Testis (tissue), 3 donors: ENCODE measurements around the gene ZW10. TPM values are rescaled to one million over a fixed set of nuclear protein-coding genes. Genes with fewer than 3 reads are reported as not detected.

Source experiments
- DNase-seq: peaks from one replicate; pipeline ENCODE4 v3.0.0-alpha.2; 2019
- H3K27ac ChIP-seq, 2 donors: fragments of 200-600 bp; sonication (generic); one replicate each; pipeline ENCODE4 v1.5.1; 2019
- H3K27me3 ChIP-seq: fragments of 200-600 bp; sonication (generic); one replicate; pipeline ENCODE4 v1.5.1; 2019
- H3K36me3 ChIP-seq: fragments of 200-600 bp; sonication (generic); one replicate; pipeline ENCODE4 v1.5.1; 2017; ENCODE audit warnings: low read depth; ENCODE audit errors: missing control alignments
- H3K4me1 ChIP-seq: fragments of 200-600 bp; sonication (generic); one replicate; pipeline ENCODE4 v1.5.1; 2019
- H3K4me3 ChIP-seq, 2 donors: fragments of 200-600 bp; sonication (generic); one replicate each; pipeline ENCODE4 v1.5.1; 2017 to 2019
- H3K9me3 ChIP-seq: fragments of 200-600 bp; sonication (generic); one replicate; pipeline ENCODE4 v1.5.1; 2017
- POLR2A ChIP-seq: fragments of 450-650 bp; IDR thresholded peaks from one replicate; pipeline ENCODE4 v1.6.1; 2017; ENCODE audit warnings: antibody characterized with exemption, mild to moderate bottlenecking, moderate library complexity
- WGBS, 2 donors: methylation state at CpG; one replicate each; pipeline ENCODE4 v1.1.5; 2018; 5-methylcytosine and 5-hydroxymethylcytosine counted together
- intact Hi-C: fragments of 100-400 bp; cut with DNase I; formaldehyde crosslinking; loops from one replicate; pipeline ENCODE4 v1.15.1; 2023; ENCODE audit warnings: low total_unique reads
- polyA plus RNA-seq: library from polyadenylated mRNA; stranded (reverse); fragments of 350-450 nt; fragmentation: Illumina TruSeq; extraction: RNeasy Lipid Tissue Mini Kit (QIAGEN cat#74804); gene quantifications from one replicate; pipeline ENCODE4 v1.2.3, GENCODE V29; 2014; ENCODE audit warnings: low read depth, low replicate concordance; ENCODE audit not compliant: insufficient read depth
- total RNA-seq, 2 donors: library from RNA; depleted of rRNA; stranded (reverse); fragments of >200 nt; gene quantifications; one replicate each; pipeline ENCODE4 v1.2.3, GENCODE V29; 2016
- TF ChIP-seq, protein P1 (sequence below), 3 experiments: fragments of 450-650 bp in 2 of 3; fragments of 200-600 bp in 1 of 3; sonication (generic) in 1 of 3; IDR thresholded peaks; one replicate each; pipeline ENCODE4 v1.5.1; 2016 to 2019; ENCODE audit warnings: antibody characterized with exemption in 3 of 3, mild to moderate bottlenecking in 2 of 3, moderate library complexity in 1 of 3

ZW10 gene
- total and polyA plus RNA-seq, 3 donors from 2014 or later = 19.0 to 30.5 (median 29.6) TPM

DNA sequence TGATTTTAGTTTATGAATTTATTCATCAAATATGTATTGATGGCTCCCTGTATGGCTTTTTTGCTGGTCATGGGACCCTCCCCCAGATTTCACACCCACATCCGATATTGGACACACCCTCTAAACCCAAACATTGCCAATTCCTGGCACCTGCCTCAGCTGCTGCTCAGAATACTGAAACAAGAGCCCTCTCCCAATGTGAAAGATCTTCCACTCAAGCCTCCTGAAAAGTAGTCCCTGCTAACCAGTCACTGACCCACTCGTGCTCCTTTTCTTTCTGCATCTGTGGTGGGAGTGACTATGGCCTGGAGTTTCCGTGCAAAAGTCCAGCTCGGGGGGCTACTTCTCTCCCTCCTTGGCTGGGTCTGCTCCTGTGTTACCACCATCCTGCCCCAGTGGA, 6.0 kb upstream of the ZW10 start, which contains the start of gene CLDN25:
Gene CLDN25, plus strand, starts transcription at position 301 of the 400 bp plus-strand sequence. Its CDS starts 0 bp downstream, at position 301.
- Histone ChIP-seq H3K27ac (no peak within 1 kb of the TSS), H3K36me3 (no peaks in the 10 kb centered on the region), H3K4me3 (no peak within 1 kb of the TSS), H3K27me3 (no peaks in the 10 kb centered on the region), H3K4me1 (no peaks in the 10 kb centered on the region), H3K9me3 (no peaks in the 10 kb centered on the region)
- intact Hi-C loops = no loop called here
- 76 to 83% methylated on average over 4 of the region's 4 CpGs for WGBS, 2 donors
- no peak for DNase-seq
- no peak for TF ChIP-seq POLR2A
- TF ChIP-seq, protein P1, sequence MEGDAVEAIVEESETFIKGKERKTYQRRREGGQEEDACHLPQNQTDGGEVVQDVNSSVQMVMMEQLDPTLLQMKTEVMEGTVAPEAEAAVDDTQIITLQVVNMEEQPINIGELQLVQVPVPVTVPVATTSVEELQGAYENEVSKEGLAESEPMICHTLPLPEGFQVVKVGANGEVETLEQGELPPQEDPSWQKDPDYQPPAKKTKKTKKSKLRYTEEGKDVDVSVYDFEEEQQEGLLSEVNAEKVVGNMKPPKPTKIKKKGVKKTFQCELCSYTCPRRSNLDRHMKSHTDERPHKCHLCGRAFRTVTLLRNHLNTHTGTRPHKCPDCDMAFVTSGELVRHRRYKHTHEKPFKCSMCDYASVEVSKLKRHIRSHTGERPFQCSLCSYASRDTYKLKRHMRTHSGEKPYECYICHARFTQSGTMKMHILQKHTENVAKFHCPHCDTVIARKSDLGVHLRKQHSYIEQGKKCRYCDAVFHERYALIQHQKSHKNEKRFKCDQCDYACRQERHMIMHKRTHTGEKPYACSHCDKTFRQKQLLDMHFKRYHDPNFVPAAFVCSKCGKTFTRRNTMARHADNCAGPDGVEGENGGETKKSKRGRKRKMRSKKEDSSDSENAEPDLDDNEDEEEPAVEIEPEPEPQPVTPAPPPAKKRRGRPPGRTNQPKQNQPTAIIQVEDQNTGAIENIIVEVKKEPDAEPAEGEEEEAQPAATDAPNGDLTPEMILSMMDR (IDR thresholded peaks at IDR 0.05) = no peak

DNA sequence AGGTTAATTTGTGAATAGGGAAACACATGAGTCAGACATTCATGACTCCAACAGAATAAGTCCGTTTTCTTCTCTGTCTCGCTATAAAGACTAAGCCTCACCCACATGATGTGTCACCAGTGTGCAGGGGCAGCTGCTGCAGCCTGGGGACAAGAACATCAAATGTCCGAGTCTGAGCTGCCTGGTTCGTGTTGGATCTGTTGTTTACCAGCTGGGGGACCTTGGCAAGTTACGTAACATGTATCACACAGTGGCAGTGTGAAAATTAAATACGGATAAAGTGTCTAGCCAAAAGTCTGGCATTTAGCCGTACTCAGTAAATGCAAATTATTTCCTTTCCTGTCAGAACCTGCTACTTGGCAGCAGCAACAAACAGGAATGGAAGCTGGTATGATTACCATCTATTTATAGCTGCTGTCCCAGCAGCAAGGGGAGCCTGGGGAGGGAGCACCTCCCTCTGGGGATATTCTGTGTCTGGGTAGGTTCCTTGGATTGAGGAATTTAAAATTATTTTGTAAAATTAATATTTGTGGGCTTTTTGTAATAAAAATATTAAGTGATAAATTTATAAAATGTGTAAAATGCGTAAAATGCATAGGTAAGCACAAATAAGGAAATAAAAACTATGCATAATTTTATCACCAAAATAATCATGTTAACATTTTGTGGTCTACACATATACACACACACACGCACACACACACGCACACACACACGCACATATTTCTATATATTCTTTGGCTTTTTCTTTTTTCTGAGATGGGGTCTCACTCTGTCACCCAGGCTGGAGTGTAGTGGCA, 4.8 kb upstream of the ZW10 start:
- H3K27ac ChIP-seq = no peak overlapping the region
- no peaks in the 10 kb centered on the region for H3K4me1 ChIP-seq
- TF ChIP-seq, protein P1 (IDR thresholded peaks at IDR 0.05) = no peak
- TF ChIP-seq POLR2A = no peak
- no peaks in the 10 kb centered on the region for H3K27me3 ChIP-seq
- H3K9me3 ChIP-seq = no peaks in the 10 kb centered on the region
- intact Hi-C loops = no loop called here
- no peaks in the 10 kb centered on the region for H3K36me3 ChIP-seq
- WGBS, 2 donors = 51 to 75% methylated on average over 11 of the region's 11 CpGs
- H3K4me3 ChIP-seq = no peak overlapping the region
- DNase-seq = no peak

DNA sequence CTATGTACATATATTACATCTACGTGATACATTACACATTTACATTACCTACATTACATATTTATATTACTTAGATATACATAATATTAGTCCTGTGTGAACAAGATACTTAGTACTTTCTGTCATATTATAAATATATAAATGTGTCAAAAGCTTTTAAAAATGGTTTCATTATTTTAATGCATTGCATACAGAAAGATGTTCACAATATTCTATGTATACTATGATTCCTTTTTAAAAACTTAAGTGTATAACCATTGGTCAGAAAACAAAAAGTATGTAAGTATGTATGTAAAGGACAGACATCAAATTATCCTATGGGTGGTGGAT, 647 bp upstream of the ZW10 start:
- Histone ChIP-seq H3K9me3 (no peaks in the 10 kb centered on the region), H3K36me3 (no peaks in the 10 kb centered on the region), H3K27ac (peak overlapping the region; percentile 67 to 85), H3K4me3 (peak overlapping the region; percentile 89 to 95), H3K27me3 (no peaks in the 10 kb centered on the region), H3K4me1 (no peaks in the 10 kb centered on the region)
- 0% methylated on average over 1 of the region's 1 CpG for WGBS, 2 donors
- TF ChIP-seq, protein P1 (IDR thresholded peaks at IDR 0.05) = no peak
- TF ChIP-seq POLR2A = no peak
- no peak for DNase-seq
- intact Hi-C loops = no loop called here

DNA sequence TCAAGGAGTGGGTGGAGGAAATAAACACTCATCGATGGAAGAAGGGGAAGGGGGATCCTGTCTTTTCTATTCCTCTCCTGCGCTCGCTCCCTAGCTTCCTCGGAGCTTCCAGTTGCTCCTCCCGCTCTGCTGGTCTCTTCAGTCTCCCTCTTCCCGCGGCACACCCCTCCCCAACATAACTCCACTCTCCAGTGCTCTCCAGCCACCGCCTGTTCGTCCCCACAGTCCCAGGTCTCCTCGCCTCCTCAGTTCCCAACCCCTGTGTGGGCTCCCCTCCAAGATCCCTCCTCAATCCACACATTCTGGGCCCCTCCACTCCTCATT, 438 bp downstream of the ZW10 start:
- no peaks in the 10 kb centered on the region for H3K36me3 ChIP-seq
- no peaks in the 10 kb centered on the region for H3K27me3 ChIP-seq
- intact Hi-C loops = no loop called here
- TF ChIP-seq, protein P1 (IDR thresholded peaks at IDR 0.05) = no peak
- WGBS, 2 donors = 0 to 1% methylated on average over 10 of the region's 10 CpGs
- H3K9me3 ChIP-seq = no peaks in the 10 kb centered on the region
- H3K4me3 ChIP-seq = peak overlapping the region; percentile 89 to 95
- peak; percentile 51 for DNase-seq
- no peaks in the 10 kb centered on the region for H3K4me1 ChIP-seq
- H3K27ac ChIP-seq = peak overlapping the region; percentile 67 to 85

DNA sequence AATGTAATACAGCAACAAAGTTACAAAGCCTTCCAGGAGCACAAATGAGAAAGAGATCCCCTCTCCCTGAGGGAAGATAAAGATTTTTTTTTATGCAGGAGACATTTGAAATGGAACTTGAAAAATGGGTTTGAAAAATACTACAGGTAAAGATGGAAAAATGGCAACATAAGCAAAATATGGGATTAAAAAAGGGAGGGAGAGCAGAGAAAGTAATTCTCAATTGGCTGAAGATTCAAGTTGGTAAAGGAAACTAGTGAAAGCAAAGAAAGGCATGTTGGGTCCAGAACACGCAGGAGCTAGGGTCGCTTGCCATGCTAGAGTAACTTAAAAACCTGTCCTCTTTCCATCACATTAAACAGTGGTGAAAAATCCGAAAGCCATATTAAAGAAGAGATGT, 1.5 kb downstream of the ZW10 start:
- no peaks in the 10 kb centered on the region for H3K27me3 ChIP-seq

More for the DNA sequence above, 1.5 kb downstream of the ZW10 start:
- H3K9me3 ChIP-seq = no peaks in the 10 kb centered on the region
- intact Hi-C loops = no loop called here
- whole genome bisulfite sequencing, 2 donors = 64 to 78% methylated on average over 3 of the region's 3 CpGs
- H3K4me3 ChIP-seq = no peak overlapping the region
- no peak overlapping the region for H3K27ac ChIP-seq
- H3K36me3 ChIP-seq = no peaks in the 10 kb centered on the region
- TF ChIP-seq, protein P1 (IDR thresholded peaks at IDR 0.05) = no peak
- no peak for TF ChIP-seq POLR2A
- H3K4me1 ChIP-seq = no peaks in the 10 kb centered on the region
- no peak for DNase-seq
